ENCODE results near the gene MTHFD1. TPM values are rescaled to one million over a fixed set of nuclear protein-coding genes. Genes with fewer than 3 reads are reported as not detected.
A peak's percentile ranks its signal among the peaks of the same experiment; 100 is the strongest.

MTHFD1 gene
- total and polyA plus RNA-seq, 9 of the 15 experiments (the other 6 are each of a cell fraction or from before 2014, with no cell fraction given) = 66.7 to 158 (median 90.9) TPM

GRCh38 chr14:64504897-64505794 lies 117.0 kb downstream of the MTHFD1 start (continued):
- TF ChIP-seq IFI16 (CRISPR knock-in tag; IDR thresholded peaks at IDR 0.05) (no peak), MAFK (IDR thresholded peaks at IDR 0.05; ENCODE audit: low read length) (no peak), ID3 (CRISPR knock-in tag; IDR thresholded peaks at IDR 0.05) (no peak), ID3 (tag; IDR thresholded peaks at IDR 0.05) (0 out of 2 replicates have a peak, but pooled peaks have one; percentile 38), ZNF561 (CRISPR knock-in tag; conservative IDR thresholded peaks at IDR 0.05) (no peak), CBX3 (IDR thresholded peaks at IDR 0.05; ENCODE audit: borderline replicate concordance in 1 of 2, low read length in 2 of 2) (no peak), CEBPG (CRISPR knock-in tag; IDR thresholded peaks at IDR 0.05) (no peak), CEBPG (tag; conservative IDR thresholded peaks at IDR 0.05 in 1 of 2, IDR thresholded peaks at IDR 0.05 in 1 of 2) (peak in 1 of 2 experiments; percentile 35; a peak in 3 of 4 replicates), TBL1XR1 (IDR thresholded peaks at IDR 0.05; ENCODE audit: low read length in 2 of 2) (no peak), HDAC2 (IDR thresholded peaks at IDR 0.05) (no peak; the same call in 1 of the 2 replicates), STAG1 (CRISPR knock-in tag; IDR thresholded peaks at IDR 0.05; ENCODE audit: borderline replicate concordance) (no peak), NELFE (IDR thresholded peaks at IDR 0.05; ENCODE audit: insufficient read depth, insufficient read length) (no peak), ZNF184 (CRISPR knock-in tag; IDR thresholded peaks at IDR 0.05) (no peak), CREB1 (IDR thresholded peaks at IDR 0.05) (no peak; the same call in 1 of the 2 replicates), CREB1 (CRISPR knock-in tag; IDR thresholded peaks at IDR 0.05) (no peak), ESRRA (IDR thresholded peaks at IDR 0.05; ENCODE audit: borderline replicate concordance, low read depth) (no peak), LARP7 (IDR thresholded peaks at IDR 0.05) (no peak)
